AG08395 (cell line): ENCODE measurements around the gene CYP2B6.
A peak's percentile ranks its signal among the peaks of the same experiment; 100 is the strongest.
"Not testable (repeated sequence)": the region's sequence is repeated elsewhere in the genome, so short reads cannot be mapped to it uniquely, and the experiment has no call there.

Experiments
- DNase-seq: peaks from one replicate; pipeline ENCODE4 v3.0.0; 2012; ENCODE audit warnings: mixed read lengths, low spot score

Gene CYP2B6

DNA sequence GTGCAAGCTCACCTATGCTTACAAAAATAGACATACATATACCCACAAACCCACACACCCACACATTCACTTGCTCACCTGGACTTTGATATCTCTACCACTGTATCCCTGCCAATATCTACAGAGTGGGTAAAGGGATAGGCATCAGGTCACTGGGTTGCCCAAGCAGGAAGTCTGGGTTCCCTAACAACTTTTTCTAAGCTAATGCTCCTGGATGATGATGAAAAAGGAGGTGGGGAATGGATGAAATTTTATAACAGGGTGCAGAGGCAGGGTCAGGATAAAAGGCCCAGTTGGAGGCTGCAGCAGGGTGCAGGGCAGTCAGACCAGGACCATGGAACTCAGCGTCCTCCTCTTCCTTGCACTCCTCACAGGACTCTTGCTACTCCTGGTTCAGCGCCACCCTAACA lies at the start of gene CYP2B6:
Gene CYP2B6, plus strand, starts transcription at position 311 of the 410 bp plus-strand sequence. Its CDS starts 24 bp downstream, at position 335.
- DNase-seq = no peak

DNA sequence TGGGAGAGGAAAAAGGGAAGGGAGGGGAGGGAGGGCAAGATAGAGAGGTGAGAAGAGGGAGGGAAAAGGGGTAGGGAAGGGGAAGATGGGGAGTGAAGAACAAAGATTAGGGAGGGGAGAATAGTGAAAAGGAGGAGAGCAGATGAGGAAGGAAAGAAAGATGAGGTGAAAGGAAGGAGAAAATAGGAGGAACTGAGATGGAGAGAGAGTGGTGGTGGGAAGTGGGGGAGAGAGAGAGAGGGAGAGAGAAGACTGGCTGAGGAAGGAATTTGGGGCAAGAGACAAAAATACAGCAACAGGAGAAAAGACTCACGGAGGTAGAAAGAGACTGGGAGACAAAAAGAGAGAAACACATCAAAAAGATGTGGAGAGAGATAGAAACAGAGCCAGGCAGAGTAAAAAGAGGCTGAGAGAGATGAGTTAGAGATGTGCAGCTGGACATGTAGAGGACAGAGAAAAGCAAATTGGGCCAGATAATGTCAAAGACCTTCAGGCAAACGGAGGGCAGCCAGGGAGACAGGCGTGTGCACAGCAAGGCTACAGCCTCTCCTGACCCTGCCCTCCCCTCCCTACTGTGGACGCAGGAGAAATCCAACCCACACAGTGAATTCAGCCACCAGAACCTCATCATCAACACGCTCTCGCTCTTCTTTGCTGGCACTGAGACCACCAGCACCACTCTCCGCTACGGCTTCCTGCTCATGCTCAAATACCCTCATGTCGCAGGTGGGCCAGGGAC lies 49.4 kb upstream of the CYP2B6 start:
- no peak for DNase-seq

DNA sequence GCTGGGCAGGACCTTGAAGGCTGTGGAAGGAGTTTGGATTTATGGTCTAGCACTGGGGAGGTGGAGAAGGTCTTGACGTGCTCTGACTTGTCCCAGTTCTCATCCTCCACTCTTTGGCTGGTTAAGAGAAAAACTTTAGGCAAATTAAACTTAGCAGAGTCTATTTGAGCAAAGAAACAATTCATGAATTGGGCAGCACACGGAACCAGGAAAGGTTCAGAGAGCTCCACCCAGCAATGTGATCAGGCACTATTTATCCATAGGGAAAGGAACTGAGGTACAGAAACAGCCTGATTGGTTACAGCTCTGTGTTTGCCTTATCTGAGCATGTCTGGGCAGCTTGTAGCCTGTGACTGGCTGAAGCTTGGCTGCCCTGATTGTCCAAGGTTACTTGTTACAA lies 45.4 kb upstream of the CYP2B6 start:
- DNase-seq = no peak

DNA sequence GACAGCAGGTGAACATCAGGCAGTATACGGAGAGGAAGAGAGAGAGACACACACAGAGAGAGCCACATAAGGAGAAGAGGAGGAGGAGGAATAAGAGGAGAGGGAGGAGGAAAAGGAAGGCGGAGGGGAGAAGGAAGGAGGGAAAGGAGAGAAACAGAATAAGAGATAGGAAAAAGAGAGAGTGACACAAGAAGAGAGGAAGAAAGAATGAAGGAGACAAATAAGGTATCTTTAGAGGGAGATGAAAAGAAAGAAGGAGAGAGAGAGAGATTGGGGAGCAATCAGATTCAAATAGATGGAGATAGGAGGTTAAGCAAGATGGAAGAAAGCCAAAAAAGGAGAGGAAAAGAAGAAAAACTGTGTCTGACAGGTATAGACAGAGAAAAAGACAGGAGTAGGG lies 44.0 kb upstream of the CYP2B6 start:
- no peak for DNase-seq

DNA sequence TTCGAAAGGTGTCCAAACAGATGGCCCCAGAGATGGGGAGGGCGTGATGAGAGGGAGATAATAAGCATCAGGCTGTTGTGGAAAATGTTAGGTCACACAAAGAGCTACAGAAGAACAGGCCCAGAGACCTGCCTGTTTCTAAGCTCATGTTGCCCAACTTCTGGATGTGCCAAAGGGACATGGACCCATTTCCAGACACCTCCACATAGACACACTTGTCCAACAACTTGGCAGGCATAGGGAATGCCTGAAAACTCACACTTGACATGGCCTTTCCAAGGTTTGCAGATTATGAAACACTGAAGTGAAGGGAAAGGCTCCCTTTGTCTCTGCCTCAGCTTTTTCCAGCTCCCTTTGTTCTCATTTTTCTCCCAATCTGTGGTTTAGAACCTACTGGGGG lies 43.5 kb upstream of the CYP2B6 start:
- DNase-seq = no peak

DNA sequence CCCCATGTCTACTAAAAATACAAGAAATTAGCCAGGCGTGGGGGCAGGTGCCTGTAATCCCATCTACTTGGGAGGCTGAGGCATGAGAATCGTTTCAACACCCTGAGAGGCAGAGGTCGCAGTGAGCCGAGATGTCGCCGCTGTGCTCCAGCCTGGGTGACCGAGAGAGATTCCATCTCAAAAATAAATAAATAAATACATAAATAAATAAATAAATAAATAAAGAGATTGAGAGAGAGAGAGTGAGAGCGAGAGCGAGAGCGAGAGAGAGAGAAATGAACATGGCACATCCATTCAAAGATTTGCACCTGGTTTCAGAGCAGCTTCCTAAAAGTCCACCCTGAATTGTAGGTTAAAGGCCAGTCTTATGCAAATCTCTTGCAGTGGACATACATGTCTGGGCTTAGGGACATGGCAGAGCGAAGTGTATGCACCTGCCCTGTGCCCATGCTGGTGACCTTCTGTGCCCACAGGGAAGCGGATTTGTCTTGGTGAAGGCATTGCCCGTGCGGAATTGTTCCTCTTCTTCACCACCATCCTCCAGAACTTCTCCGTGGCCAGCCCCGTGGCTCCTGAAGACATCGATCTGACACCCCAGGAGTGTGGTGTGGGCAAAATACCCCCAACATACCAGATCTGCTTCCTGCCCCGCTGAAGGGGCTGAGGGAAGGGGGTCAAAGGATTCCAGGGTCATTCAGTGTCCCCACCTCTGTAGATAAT lies 42.3 kb upstream of the CYP2B6 start:
- DNase-seq = no peak

DNA sequence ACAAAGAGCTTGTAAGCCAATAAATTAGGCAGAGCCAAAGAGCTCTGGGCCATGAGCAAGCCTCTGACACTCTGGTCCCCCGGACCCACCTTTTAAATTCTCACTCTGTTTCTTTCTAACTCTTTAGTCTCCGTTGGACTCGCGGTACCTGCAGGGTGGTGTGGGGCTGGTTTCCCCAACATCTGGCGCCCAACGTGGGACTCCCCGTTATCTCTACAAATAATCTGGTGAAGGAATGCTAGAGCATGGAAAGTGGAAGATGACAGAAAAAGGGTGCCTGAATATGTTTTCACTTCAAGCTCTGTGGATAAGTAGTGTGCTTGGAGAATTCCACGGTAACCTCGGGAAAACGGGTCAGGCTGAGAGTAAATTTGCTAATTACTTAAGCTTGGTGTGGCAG lies 36.5 kb upstream of the CYP2B6 start:
- DNase-seq = no peak

DNA sequence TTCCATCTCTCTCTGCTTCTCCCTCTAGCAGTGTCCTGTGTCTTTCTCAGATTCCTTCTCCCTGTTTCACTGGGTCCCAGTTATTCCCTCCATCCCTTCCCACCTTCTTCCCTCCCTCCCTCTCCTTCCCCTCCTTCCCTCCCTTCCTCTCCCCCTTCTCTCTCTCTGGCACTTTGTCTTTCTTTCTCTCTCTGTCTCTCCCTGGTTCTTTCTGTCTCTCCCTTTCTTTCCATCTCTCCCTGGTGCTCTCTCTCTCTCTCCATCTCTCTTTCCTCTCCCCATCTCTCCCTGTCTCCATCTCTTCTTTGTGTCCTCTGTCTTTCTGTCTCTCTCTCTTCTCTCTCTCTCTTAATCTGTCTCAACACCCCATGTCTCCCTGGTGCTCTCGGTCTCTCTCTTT lies 31.7 kb upstream of the CYP2B6 start:
- no peak for DNase-seq

DNA sequence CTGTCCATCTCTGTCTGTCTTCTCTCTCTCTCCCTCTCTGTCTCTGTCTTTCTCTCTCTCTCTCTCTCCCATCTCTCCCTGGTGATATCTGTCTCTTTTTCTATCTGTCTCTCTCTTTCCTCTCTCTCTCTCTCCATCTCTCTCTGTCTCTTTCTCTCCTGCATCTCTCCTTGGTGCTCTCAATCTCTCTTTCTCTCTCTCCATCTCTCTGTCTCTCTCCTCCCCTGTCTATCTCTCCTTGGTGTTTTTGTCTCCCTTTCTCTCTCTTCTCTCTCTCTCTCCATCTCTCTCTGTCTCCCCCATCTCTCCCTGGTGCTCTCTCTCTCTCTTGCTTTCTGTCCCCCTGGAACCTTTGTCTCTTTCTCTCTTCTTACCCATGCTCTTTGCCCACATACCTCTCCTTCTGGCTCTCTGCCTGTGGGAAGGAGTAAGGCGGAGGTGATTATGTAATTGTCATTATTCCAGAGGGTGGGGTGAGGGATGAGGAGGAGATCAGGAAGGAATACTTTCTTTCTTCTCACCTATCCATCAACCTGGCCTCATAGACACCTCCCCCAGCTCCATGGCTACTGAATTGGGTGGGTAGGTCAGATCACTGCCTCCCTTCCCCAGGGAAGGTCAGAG lies 30.9 kb upstream of the CYP2B6 start:
- no peak for DNase-seq

DNA sequence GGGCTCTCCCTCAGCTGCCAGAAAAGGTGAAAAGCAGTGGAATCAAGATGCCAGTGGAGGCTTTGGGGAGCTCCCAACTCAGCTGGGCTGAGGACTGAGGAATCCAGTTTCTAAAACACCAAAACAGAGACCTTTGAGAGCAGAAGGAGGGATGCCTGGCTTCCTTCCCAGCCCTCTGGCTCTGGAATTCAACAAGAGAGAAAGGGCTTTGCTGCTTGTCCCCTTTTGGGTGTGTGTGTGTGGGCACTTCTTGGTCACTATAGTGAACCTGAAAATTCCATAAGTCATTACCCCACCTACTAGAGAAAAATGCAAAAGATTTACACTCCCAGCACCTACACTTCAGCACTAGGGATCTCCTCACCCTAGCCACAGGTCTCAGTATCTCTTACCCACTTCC lies 30.3 kb upstream of the CYP2B6 start:
- DNase-seq = no peak

DNA sequence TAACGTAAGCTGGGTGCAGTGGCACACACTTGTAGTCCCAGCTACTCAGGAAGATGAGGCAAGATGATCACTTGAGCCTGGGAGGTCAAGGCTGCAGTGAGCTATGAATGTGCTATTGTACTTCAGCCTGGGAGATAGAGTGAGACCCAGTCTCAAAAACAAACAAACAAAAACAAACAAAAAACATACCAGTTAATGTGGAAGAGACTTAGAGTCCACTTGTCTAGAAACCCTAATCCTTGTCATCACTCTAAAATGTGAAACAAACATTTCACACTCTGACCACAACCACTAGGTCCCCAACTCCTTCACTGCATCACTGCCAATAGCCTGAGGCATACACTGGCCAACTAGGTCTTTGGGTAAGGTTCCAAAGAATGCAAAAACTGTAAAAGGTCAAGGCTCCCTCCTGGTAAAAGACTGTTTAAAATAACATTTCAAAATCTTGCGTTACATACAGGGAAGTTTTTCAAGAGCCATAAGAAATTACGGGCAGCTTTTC lies 28.6 kb upstream of the CYP2B6 start:
- peak; percentile 17 for DNase-seq

DNA sequence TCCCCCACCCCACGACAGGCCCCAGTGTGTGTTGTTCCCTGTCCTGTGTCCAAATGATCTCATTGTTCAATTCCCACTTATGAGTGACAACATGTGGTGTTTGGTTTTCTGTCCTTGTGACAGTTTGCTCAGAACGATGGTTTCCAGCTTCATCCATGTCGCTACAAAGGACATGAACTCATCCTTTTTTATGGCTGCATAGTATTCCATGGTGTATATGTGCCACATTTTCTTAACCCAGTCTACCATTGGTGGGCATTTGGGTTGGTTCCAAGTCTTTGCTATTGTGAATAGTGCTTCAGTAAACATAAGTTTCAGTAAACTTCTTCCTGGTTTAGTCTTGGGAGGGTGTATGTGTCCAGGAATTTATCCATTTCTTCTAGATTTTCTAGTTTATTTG lies 26.7 kb upstream of the CYP2B6 start:
- DNase-seq = not testable (repeated sequence)

DNA sequence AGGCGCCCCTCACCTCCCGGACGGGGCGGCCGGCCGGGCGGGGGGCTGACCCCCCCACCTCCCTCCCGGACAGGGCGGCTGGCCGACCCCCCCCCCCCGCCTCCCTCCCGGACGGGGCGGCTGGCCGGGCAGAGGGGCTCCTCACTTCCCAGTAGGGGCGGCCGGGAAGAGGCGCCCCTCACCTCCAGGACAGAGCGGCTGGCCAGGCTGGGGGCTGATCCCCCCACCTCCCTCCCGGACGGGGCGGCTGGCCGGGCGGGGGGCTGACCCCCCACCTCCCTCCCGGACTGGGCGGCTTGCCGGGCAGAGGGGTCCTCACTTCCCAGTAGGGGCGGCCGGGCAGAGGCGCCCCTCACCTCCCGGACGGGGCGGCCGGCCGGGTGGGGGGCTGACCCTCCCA lies 25.7 kb upstream of the CYP2B6 start:
- DNase-seq = not testable (repeated sequence)

DNA sequence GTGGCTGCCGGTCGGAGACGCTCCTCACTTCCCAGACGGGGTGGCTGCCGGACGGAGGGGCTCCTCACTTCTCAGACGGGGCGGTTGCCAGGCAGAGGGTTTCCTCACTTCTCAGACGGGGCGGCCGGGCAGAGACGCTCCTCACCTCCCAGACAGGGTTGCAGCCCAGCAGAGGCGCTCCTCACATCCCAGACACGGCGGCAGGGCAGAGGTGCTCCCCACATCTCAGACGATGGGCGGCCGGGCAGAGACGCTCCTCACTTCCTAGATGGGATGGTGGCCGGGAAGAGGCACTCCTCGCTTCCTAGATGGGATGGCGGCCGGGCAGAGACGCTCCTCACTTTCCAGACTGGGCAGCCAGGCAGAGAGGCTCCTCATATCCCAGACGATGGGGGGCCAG lies 24.5 kb upstream of the CYP2B6 start:
- DNase-seq = not testable (repeated sequence)

DNA sequence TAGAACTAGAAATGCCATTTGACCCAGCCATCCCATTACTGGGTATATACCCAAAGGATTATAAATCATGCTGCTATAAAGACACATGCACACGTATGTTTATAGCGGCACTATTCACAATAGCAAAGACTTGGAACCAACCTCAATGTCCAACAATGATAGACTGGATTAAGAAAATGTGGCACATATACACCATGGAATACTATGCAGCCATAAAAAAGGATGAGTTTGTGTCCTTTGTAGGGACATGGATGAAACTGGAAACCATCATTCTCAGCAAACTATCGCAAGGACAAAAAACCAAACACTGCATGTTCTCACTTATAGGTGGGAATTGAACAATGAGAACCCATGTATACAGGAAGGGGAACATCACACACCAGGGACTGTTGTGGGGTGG lies 23.0 kb upstream of the CYP2B6 start:
- not testable (repeated sequence) for DNase-seq

DNA sequence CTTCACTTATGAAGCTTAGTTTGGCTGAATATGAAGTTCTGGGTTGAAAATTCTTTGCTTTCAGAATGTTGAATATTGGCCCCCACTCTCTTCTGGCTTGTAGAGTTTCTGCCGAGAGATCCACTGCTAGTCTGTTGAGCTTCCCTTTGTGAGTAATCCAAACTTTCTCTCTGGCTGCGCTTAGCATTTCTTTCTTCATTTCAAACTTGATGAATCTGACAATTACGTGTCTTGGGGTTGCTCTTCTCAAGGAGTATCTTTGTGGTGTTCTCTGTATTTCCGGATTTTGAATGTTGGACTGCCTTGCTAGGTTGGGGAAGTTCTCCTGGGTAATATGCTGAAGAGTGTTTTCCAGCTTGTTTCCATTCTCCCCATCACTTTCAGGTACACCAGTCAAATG lies 21.4 kb upstream of the CYP2B6 start:
- DNase-seq = not testable (repeated sequence)

DNA sequence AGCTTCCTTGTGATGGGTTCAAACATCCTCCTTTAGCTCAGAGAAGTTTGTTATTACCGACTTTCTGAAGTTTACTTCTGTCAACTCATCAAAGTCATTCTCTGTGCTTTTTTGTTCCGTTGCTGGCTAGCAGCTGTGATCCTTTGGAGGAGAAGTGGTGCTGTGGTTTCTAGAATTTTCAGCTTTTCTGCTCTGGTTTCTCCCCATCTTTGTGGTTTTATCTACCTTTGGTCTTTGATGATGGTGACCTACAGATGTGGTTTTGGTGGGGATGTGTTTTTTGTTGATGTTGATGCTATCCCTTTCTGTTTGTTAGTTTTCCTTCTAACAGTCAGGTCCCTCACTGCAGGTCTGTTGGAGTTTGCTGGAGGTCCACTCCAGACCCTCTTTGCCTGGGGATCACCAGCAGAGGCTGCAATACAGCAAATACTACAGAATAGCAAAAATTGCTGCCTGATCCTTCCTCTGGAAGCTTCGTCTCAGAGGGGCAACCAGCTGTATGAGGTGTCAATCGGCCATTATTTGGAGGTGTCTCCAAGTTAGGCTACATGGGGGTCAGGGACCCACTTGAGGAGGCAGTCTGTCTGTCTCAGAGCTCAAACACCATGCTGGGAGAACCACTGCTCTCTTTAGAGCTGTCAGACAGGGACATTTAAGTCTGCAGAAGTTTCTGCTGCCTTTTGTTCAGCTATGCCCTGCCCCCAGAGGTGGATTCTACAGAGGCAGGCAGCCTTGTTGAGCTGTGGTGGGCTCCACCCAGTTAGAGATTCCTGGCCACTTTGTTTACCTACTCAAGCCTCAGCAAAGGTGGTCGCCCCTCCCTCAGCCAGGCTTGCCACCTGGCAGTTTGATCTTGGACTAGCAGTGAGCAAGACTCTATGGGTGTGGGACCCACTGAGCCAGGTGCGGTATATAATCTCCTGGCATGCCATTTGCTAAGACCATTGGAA lies 20.4 kb upstream of the CYP2B6 start:
- DNase-seq = not testable (repeated sequence)

DNA sequence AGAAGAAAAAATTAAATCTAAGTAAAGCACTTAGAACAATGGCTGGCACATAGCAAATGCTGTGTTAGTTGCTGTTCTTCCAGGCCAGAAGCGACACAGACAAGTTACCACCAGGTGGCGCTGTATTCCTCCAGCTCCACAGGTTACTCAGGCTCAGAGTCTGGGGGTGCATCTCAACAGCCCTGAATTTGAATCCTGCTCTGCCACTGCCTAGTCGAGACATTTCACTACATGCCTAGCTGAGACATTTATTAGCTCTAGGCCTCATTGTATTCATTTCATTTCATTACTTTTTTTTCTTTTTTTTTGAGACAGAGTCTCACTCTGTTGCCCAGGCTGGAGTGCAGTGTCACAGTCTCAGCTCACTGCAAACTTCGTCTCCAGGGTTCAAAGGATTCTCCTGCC lies 16.4 kb upstream of the CYP2B6 start:
- DNase-seq = peak; percentile 82

DNA sequence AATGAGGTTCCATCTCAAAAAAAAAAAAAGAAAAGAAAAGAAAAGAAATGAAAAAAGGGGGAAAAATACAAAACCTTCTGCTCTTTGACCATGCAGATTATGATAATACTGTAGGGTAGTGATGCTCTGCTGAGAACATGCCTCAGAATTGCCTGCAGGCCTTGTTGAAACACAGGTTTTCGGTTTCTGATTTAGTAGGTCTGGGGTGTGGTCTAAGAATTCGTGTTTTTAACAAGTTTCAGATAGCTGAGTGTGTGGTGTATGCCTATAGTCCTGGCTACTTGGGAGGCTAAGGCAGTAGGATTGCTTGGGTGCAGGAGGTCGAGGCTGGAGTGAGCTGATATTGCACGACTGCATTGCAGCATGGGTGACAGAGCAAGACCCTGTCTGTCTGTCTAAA lies 14.9 kb upstream of the CYP2B6 start:
- DNase-seq = no peak

DNA sequence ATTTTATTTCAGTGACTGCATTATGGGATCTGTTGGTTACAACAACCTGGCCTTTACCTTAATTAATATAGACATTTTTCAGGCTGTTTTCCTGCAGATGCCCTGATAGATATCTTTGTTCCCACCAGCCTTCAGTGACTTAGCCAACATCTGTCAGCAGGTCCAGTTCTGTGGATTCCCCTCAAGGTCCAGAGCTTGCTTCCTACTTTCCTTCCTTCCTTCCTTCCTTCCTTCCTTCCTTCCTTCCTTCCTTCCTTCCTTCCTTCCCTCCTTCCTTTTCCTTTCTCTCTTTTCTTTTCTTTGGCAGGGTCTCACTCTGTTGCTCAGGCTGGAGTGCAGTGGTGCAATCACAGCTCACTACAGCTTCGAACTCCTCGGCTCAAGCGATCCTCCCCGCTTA lies 14.4 kb upstream of the CYP2B6 start:
- DNase-seq = no peak

DNA sequence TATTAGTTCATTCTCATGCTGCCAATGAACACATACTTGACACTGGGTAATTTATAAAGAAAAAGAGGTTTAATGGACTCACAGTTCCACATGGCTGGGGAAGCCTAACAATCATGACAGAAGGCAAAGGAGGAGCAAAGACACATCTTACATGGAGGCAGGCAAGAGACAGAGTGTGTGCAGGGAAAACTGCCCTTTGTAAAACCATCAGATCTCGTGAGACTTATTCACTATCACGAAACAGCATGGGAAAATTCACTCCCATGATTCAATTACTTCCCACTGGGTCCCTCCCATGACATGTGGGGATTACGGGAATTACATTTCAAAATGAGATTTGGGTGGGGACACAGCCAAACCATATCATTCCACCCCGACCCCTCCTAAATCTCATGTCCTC lies 11.3 kb upstream of the CYP2B6 start:
- not testable (repeated sequence) for DNase-seq
